ENCODE data around the gene ZNF664.

GRCh38 chr12:123934829-123935228 lies 38.2 kb upstream of the ZNF664 start:
- no peak for TF ChIP-seq SUZ12 (IDR thresholded peaks at IDR 0.05)
- TF ChIP-seq NFRKB (IDR thresholded peaks at IDR 0.05): no peak
- TF ChIP-seq FOXM1 (IDR thresholded peaks at IDR 0.05; ENCODE audit: borderline replicate concordance): no peak
- TF ChIP-seq SP1 (IDR thresholded peaks at IDR 0.05): no peak
- no peak for TF ChIP-seq FOXA1 (IDR thresholded peaks at IDR 0.05)
- TF ChIP-seq TARDBP (IDR thresholded peaks at IDR 0.05): no peak
- TF ChIP-seq BHLHE40 (IDR thresholded peaks at IDR 0.05; ENCODE audit: borderline replicate concordance): no peak
- TF ChIP-seq ELF4 (IDR thresholded peaks at IDR 0.05): no peak
- no peak for TF ChIP-seq PKNOX1 (IDR thresholded peaks at IDR 0.05)

Data from HEK293T (cell line).